ENCODE measurements around the gene ULBP1.
"Not testable (repeated sequence)": the region's sequence is repeated elsewhere in the genome, so short reads cannot be mapped to it uniquely, and the experiment has no call there.

DNA sequence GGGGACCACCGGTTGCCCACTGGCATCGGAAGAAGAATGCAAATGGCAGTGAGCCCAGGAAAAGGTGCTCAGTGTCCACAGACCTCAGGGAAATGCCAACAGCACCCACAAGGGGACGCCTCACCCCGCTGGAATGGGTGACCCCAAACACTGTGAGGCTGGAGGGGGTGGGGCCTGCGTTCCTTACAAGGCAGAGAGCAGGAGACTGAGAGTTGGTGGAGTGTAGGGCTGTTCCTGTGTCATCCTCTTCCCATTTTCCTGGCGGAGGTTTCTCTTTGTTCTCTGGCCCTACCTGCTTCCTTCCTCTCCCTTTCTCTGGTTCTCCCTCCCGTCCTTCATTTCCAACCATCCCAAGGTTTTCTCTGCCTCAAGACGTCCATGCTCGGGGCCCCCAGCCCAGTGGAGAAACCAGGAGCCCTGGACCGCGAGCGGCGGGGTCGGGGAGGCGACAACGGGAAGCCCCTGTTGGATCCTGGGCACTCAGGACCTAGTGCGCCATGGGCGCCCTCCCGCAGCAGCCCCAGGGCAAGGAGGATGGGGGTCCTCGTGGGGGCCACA lies 25.7 kb upstream of the ULBP1 start:
- TF ChIP-seq POLR2A (IDR thresholded peaks at IDR 0.05), result not testable (repeated sequence)
- TF ChIP-seq, protein P1, sequence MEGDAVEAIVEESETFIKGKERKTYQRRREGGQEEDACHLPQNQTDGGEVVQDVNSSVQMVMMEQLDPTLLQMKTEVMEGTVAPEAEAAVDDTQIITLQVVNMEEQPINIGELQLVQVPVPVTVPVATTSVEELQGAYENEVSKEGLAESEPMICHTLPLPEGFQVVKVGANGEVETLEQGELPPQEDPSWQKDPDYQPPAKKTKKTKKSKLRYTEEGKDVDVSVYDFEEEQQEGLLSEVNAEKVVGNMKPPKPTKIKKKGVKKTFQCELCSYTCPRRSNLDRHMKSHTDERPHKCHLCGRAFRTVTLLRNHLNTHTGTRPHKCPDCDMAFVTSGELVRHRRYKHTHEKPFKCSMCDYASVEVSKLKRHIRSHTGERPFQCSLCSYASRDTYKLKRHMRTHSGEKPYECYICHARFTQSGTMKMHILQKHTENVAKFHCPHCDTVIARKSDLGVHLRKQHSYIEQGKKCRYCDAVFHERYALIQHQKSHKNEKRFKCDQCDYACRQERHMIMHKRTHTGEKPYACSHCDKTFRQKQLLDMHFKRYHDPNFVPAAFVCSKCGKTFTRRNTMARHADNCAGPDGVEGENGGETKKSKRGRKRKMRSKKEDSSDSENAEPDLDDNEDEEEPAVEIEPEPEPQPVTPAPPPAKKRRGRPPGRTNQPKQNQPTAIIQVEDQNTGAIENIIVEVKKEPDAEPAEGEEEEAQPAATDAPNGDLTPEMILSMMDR (IDR thresholded peaks at IDR 0.05), result not testable (repeated sequence)
